Kidney (tissue), 14 donors: ENCODE measurements around the gene PRL. TPM values are rescaled to one million over a fixed set of nuclear protein-coding genes. Genes with fewer than 3 reads are reported as not detected.

Source experiments
- DNase-seq, 5 donors: peaks; one replicate each; pipeline ENCODE4 v3.0.0-alpha.2; 2013 to 2020
- FAIRE-seq: peaks from 2 replicates; lab custom pipeline; 2012; peaks lifted over from hg19 to GRCh38; lab: Jason Lieb, UNC
- H3K27ac ChIP-seq, 2 donors: one replicate each; pipeline ENCODE4 v1.7.0; 2013; ENCODE audit warnings: low read depth in 2 of 2, low read length in 2 of 2, inconsistent platforms in 1 of 2
- H3K27me3 ChIP-seq: one replicate; pipeline ENCODE4 v1.7.1; 2013; ENCODE audit warnings: low read length, inconsistent platforms; ENCODE audit not compliant: control insufficient read depth, insufficient read depth
- H3K36me3 ChIP-seq, 3 donors: one replicate each; pipeline versions ENCODE4 v1.7.0 to v1.7.1; 2013; ENCODE audit warnings: low read length in 3 of 3, control low read depth in 1 of 3, inconsistent platforms in 1 of 3; ENCODE audit not compliant: insufficient read depth in 3 of 3, control insufficient read depth in 2 of 3
- H3K4me1 ChIP-seq, 3 donors: one replicate each; pipeline versions ENCODE4 v1.7.0 to v1.7.1; 2013; ENCODE audit warnings: low read length in 3 of 3, inconsistent platforms in 1 of 3, low read depth in 1 of 3; ENCODE audit not compliant: control insufficient read depth in 2 of 3, insufficient read depth in 2 of 3
- H3K4me3 ChIP-seq, 3 donors: one replicate each; pipeline versions ENCODE4 v1.7.0 to v1.8.1; 2013; ENCODE audit warnings: low read length in 3 of 3, control low read depth in 1 of 3, inconsistent platforms in 1 of 3
- H3K9ac ChIP-seq, 3 donors: one replicate each; pipeline versions ENCODE4 v1.7.0 to v1.7.1; 2013; ENCODE audit warnings: low read length in 3 of 3, control low read depth in 1 of 3, inconsistent platforms in 1 of 3
- H3K9me3 ChIP-seq, 3 donors: one replicate each; pipeline versions ENCODE4 v1.7.0 to v1.7.1; 2013; ENCODE audit warnings: low read length in 3 of 3, control low read depth in 1 of 3, inconsistent platforms in 1 of 3; ENCODE audit not compliant: control insufficient read depth in 2 of 3, insufficient read depth in 1 of 3
- intact Hi-C: fragments of 100-400 bp; cut with DNase I; formaldehyde crosslinking; loops from one replicate; pipeline ENCODE4 v1.11.1; 2022
- polyA plus RNA-seq: library from polyadenylated mRNA; stranded (reverse); fragments of 350-450 nt; fragmentation: Illumina TruSeq; extraction: RNeasy Lipid Tissue Mini Kit (QIAGEN cat#74804); gene quantifications from one replicate; pipeline ENCODE4 v1.2.3, GENCODE V29; 2014; ENCODE audit warnings: low read depth, low replicate concordance; ENCODE audit not compliant: insufficient read depth
- total RNA-seq: library from RNA; stranded (reverse); fragmentation: NEBNext Ultra II Directional; extraction: Animal tissue kit (Norgen Biotek cat#: 25700); gene quantifications from one replicate; pipeline ENCODE4 v1.2.1, GENCODE V29; 2021
- TF ChIP-seq, protein P1 (sequence below): IDR thresholded peaks from 3 replicates; pipeline ENCODE4 v1.5.1; 2012; ENCODE audit warnings: mild to moderate bottlenecking, moderate library complexity, borderline replicate concordance; ENCODE audit not compliant: insufficient read depth; ENCODE audit errors: extremely low read depth
- donor health status: control.
- donor health status: control.
- donor health status: control.
- donor health status: control.
- donor health status: control.
- donor health status: DM: yes; HTN: yes; CAD: no.
- donor health status: Normal renal cell carcinoma (clear cell type).

PRL gene
- total and polyA plus RNA-seq, 2 donors from 2014 or later = not detected

DNA sequence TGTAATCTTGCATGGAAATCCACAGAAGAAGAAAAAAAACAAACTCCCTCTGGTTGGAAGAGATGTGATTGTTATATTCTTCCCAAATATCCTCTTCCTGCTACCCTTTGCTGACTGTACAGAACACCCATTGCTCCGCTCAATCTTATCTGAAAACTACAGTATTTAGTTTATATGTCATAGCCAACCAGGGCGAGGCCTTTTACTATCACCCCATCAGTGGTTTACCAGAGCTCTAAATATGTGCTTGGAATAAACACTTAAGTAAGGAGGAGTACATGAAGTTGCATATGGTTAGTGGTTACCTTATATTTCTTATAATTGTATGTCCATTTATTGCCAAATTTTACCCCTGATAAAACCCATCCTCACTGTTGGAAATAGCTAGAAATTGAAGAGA is 12.2 kb downstream of the PRL start:
- intact Hi-C loops = no loop called here
- TF ChIP-seq, protein P1, sequence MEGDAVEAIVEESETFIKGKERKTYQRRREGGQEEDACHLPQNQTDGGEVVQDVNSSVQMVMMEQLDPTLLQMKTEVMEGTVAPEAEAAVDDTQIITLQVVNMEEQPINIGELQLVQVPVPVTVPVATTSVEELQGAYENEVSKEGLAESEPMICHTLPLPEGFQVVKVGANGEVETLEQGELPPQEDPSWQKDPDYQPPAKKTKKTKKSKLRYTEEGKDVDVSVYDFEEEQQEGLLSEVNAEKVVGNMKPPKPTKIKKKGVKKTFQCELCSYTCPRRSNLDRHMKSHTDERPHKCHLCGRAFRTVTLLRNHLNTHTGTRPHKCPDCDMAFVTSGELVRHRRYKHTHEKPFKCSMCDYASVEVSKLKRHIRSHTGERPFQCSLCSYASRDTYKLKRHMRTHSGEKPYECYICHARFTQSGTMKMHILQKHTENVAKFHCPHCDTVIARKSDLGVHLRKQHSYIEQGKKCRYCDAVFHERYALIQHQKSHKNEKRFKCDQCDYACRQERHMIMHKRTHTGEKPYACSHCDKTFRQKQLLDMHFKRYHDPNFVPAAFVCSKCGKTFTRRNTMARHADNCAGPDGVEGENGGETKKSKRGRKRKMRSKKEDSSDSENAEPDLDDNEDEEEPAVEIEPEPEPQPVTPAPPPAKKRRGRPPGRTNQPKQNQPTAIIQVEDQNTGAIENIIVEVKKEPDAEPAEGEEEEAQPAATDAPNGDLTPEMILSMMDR = no peak
- Histone ChIP-seq H3K9me3 (no peaks in the 10 kb centered on the region), H3K4me3 (no peak overlapping the region), H3K27ac (no peak overlapping the region), H3K36me3 (no peaks in the 10 kb centered on the region), H3K27me3 (no peaks in the 10 kb centered on the region), H3K4me1 (no peaks in the 10 kb centered on the region), H3K9ac (no peak overlapping the region)
- DNase-seq (no peak), FAIRE-seq (no peak)

DNA sequence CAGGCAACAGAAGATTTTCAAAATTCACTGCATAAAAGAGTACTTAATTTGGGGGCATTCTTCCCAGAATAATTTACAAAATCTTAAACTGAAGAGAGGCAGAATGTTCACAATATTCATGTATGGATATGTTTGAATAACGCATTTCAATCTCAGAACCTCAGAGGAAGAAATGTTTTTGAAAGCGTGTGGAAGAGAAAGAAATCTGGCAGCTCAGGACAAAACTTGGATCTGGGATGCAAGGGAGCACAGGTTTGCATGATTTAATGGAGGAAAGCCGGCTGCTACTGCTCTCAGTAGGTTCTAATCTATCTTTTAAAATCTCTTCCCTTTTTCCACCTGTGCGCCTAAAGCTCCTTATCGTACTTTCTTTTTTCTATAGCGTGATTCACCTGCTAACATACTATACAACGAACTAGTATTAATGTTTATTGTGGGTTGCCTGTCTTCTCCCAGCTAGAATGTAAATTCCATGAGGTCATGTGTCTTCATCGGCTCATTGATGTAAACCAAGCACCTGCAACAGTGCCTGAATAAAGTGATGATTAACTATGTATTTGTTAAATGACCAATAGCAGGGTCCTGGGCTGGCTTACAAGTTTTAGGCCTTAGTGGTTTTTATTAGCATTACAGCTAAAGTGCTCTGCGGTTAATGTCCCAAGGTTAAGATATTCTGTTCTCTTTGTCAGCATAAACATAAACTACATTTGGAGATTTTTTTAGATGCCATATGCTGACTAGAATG is 15.3 kb downstream of the PRL start:
- Histone ChIP-seq H3K27ac (no peak overlapping the region), H3K9me3 (no peaks in the 10 kb centered on the region), H3K4me3 (no peak overlapping the region), H3K4me1 (no peaks in the 10 kb centered on the region), H3K27me3 (no peaks in the 10 kb centered on the region), H3K36me3 (no peaks in the 10 kb centered on the region), H3K9ac (no peak overlapping the region)
- no peak for FAIRE-seq
- intact Hi-C loops = no loop called here
- TF ChIP-seq, protein P1 = no peak
- DNase-seq = peak in 3 of 5 donors; percentile 18 to 72 (median 68)

DNA sequence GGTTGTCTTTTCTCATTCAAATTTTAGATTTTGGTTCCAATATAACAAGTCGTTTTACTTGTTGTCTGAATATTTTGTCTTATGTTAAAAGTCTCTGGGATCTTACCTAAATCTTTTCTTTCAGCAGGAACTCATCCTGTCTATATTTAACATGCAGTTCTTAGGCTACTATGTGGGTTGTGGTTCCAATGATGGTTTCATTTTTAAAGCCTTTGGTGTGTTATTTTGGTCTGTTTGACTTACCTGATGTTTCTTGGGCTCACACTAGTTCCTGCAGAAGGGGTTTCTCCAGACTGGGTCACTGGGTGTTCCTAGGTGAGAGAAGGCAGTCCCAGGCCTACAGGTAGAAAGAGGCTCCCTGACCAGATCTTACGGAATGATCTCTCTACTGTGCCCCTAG is 17.4 kb downstream of the PRL start:
- no peak overlapping the region for H3K4me3 ChIP-seq
- H3K9ac ChIP-seq = no peak overlapping the region
- no peak overlapping the region for H3K27ac ChIP-seq
- intact Hi-C loops = no loop called here
- no peaks in the 10 kb centered on the region for H3K4me1 ChIP-seq
- H3K36me3 ChIP-seq = no peaks in the 10 kb centered on the region
- no peak for FAIRE-seq
- no peaks in the 10 kb centered on the region for H3K9me3 ChIP-seq
- no peaks in the 10 kb centered on the region for H3K27me3 ChIP-seq
- TF ChIP-seq, protein P1 = no peak
- DNase-seq = no peak
